Measurements from ENCODE around the gene DGKB. TPM values are rescaled to one million over a fixed set of nuclear protein-coding genes. Genes with fewer than 3 reads are reported as not detected.

DGKB gene
- total RNA-seq, 2 donors from 2014 or later, result 0.44 to 0.63 TPM

GRCh38 chr7:14626076-14626475, 276.5 kb downstream of the DGKB start:
- Histone ChIP-seq H3K27me3 (no peaks in the 10 kb centered on the region), H3K4me3 (no peak overlapping the region), H3K36me3 (no peaks in the 10 kb centered on the region), H3K4me1 (no peaks in the 10 kb centered on the region), H3K9me3 (no peaks in the 10 kb centered on the region), H3K27ac (no peak overlapping the region)
- TF ChIP-seq, protein P1, sequence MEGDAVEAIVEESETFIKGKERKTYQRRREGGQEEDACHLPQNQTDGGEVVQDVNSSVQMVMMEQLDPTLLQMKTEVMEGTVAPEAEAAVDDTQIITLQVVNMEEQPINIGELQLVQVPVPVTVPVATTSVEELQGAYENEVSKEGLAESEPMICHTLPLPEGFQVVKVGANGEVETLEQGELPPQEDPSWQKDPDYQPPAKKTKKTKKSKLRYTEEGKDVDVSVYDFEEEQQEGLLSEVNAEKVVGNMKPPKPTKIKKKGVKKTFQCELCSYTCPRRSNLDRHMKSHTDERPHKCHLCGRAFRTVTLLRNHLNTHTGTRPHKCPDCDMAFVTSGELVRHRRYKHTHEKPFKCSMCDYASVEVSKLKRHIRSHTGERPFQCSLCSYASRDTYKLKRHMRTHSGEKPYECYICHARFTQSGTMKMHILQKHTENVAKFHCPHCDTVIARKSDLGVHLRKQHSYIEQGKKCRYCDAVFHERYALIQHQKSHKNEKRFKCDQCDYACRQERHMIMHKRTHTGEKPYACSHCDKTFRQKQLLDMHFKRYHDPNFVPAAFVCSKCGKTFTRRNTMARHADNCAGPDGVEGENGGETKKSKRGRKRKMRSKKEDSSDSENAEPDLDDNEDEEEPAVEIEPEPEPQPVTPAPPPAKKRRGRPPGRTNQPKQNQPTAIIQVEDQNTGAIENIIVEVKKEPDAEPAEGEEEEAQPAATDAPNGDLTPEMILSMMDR (IDR thresholded peaks at IDR 0.05), result no peak
- no peak for DNase-seq (ENCODE audit: low spot score)

DNA sequence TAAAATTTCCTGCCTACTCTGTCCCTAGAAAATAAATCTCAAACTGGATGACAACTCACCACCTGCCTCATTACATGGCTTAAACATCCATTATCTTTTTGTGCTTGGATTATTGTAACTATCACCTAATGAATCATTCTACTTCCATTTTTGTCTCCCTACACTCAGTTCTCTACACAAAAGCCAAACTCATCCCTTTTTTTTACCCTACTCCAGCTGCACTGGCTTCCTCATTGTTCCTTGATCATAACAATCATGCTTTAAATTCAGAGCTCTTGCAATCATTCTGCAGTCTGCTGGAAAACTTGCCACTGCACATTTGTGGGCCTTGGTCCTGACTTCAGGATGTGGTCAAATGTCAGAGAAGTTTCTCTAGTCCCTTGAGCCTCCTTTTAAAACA, 280.0 kb downstream of the DGKB start:
- no peak for DNase-seq (ENCODE audit: low spot score)
- Histone ChIP-seq H3K27me3 (no peaks in the 10 kb centered on the region), H3K36me3 (no peaks in the 10 kb centered on the region), H3K27ac (no peak overlapping the region), H3K9me3 (no peaks in the 10 kb centered on the region), H3K4me1 (no peaks in the 10 kb centered on the region), H3K4me3 (no peak overlapping the region)
- TF ChIP-seq, protein P1 (IDR thresholded peaks at IDR 0.05), result no peak

- H3K4me3 ChIP-seq, result no peak overlapping the region
- TF ChIP-seq, protein P1 (IDR thresholded peaks at IDR 0.05), result no peak
- DNase-seq (ENCODE audit: low spot score), result no peak
- H3K27me3 ChIP-seq, result no peaks in the 10 kb centered on the region
- H3K4me1 ChIP-seq, result no peaks in the 10 kb centered on the region
- no peaks in the 10 kb centered on the region for H3K9me3 ChIP-seq
- no peak overlapping the region for H3K27ac ChIP-seq
- H3K36me3 ChIP-seq, result no peaks in the 10 kb centered on the region
These were observed 296.4 kb downstream of the DGKB start for GRCh38 chr7:14606101-14606500.

- no peaks in the 10 kb centered on the region for H3K27me3 ChIP-seq
- no peak for DNase-seq (ENCODE audit: low spot score)
- H3K4me1 ChIP-seq, result no peaks in the 10 kb centered on the region
- TF ChIP-seq, protein P1 (IDR thresholded peaks at IDR 0.05), result no peak
- no peak overlapping the region for H3K4me3 ChIP-seq
- H3K9me3 ChIP-seq, result no peaks in the 10 kb centered on the region
- H3K27ac ChIP-seq, result no peak overlapping the region
- no peaks in the 10 kb centered on the region for H3K36me3 ChIP-seq
These were observed 297.9 kb downstream of the DGKB start for GRCh38 chr7:14604606-14605005.

DNA sequence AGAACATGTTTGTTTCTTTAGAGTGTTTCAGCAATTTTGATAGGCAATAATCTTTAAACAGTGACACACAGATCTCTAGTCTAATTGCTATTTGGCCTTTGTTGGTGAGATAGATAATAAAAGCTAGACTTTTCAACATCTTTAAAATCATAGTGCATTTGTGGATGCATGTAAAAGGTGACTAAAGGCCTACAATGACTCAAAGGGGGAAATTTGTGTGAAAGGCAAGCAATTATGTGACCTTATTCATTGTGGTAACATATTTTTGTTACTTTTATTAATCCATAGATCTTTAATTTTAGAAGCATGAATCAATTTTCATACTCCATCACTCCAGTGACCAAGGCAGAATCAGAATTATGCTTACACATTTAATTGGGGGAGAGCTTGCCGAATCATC, 299.7 kb downstream of the DGKB start:
- H3K4me1 ChIP-seq, result no peaks in the 10 kb centered on the region
- no peak for DNase-seq (ENCODE audit: low spot score)
- TF ChIP-seq, protein P1 (IDR thresholded peaks at IDR 0.05), result no peak

DNA sequence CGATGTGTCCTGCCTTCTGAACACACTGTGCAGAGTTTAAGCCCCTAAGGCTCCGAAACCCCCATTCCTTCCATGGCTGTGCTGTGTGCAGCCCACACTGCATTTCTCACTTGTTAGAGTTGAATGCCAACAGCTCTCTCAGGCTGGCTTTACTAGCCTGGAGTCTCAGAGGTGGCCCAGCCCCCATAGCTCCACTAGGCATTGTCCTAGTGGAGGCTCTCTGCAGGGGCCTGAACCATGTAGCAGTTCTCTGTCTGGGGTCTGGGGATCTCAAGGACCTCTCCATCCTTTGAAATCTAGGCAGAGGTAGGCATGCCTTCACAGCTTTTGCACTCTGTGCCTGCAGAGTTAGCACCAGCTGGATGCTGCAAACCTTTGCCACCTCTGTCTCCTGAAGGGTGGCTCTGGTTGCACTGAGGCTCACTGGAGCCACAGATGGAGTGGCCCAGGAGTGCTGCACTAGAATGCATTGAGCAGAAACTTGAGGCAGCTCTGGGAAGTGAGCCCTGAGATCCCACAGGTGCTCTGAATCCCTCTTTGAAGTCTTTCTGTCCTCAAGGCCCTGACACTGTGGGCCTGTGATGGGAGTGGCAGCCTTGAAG, 301.7 kb downstream of the DGKB start:
- H3K36me3 ChIP-seq, result no peaks in the 10 kb centered on the region
- H3K27me3 ChIP-seq, result no peaks in the 10 kb centered on the region
- no peaks in the 10 kb centered on the region for H3K4me1 ChIP-seq

More for the DNA sequence above, 299.7 kb downstream of the DGKB start:
- Histone ChIP-seq H3K27ac (no peak overlapping the region), H3K9me3 (no peaks in the 10 kb centered on the region), H3K4me3 (no peak overlapping the region), H3K36me3 (no peaks in the 10 kb centered on the region), H3K27me3 (no peaks in the 10 kb centered on the region)

More for the DNA sequence above, 301.7 kb downstream of the DGKB start:
- Histone ChIP-seq H3K27ac (no peak overlapping the region), H3K9me3 (no peaks in the 10 kb centered on the region), H3K4me3 (no peak overlapping the region)
- TF ChIP-seq, protein P1 (IDR thresholded peaks at IDR 0.05), result no peak
- no peak for DNase-seq (ENCODE audit: low spot score)
